Subcutaneous adipose tissue (tissue), 4 donors: Measurements from ENCODE around the gene PPIB. TPM values are rescaled to one million over a fixed set of nuclear protein-coding genes. Genes with fewer than 3 reads are reported as not detected.

Source experiments
- CTCF ChIP-seq: fragments of 450-650 bp; IDR thresholded peaks from one replicate; pipeline ENCODE4 v1.5.1; 2016; ENCODE audit warnings: low read depth, mild to moderate bottlenecking, control low read depth, antibody characterized with exemption, moderate library complexity
- total RNA-seq, 4 donors: library from RNA; depleted of rRNA; stranded (reverse); fragments of >200 nt; gene quantifications; one replicate each; pipeline ENCODE4 v1.1.0, GENCODE V29; 2016

Gene PPIB
- total RNA-seq, 4 donors from 2014 or later: 224 to 292 (median 246) TPM

DNA sequence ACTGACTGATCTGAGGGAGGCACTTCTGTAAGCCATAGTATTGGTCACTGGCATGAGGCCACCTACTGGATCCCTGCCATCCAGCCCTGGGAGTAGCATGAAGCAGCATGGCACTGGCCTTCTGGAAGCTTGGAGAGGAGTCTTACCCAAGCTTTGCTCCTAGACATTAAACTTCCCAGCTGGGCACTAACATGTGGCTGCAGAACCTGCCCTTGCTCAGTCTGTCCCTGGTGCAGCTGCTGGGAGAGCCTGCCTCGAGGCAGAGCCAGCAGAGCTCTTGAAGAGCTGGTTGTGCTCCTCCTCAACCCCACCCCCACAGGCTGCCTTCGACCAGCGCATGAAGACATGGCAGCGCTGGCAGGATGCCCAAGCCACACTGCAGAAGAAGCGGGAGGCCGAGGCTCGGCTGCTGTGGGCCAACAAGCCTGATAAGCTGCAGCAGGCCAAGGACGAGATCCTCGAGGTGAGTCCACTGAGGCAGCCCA, 28.4 kb downstream of the PPIB start:
- TF ChIP-seq CTCF: no peak

DNA sequence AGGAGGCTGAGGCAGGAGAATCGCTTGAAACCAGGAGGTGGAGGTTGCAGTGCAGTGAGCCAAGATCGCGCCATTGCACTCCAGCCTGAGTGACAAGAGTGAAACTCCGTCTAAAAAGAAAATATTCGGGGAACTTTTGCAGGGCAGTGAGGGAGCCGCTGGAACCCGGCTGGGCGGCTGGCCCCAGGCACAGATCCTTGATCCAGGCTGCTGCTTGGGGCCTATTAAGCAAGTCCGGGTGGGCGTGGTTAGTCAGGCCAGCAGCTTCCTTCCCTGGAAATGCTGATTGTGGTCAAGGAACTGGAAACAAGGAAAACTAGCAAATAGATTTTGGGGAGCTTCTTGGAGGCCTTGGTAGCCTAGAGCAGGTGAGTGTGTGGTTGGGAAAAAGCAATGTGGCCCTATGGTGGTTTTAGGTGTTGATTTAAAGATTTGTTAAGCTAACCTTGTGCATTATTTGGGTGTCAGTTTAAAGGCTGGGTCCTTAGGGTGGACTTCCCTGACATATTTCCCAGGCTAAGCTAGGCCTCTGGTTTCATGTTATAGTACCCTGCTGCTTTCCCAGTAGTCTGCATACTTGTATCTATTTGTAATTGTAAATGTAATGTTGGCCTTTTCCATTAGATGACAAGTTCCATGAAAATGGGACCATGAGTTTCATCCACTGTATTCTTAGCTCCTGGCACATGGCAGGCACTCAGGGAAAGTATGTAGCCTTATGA, 29.0 kb downstream of the PPIB start:
- no peak for TF ChIP-seq CTCF

- no peak for TF ChIP-seq CTCF
These were observed 30.6 kb downstream of the PPIB start for GRCh38 chr15:64132217-64132616.

DNA sequence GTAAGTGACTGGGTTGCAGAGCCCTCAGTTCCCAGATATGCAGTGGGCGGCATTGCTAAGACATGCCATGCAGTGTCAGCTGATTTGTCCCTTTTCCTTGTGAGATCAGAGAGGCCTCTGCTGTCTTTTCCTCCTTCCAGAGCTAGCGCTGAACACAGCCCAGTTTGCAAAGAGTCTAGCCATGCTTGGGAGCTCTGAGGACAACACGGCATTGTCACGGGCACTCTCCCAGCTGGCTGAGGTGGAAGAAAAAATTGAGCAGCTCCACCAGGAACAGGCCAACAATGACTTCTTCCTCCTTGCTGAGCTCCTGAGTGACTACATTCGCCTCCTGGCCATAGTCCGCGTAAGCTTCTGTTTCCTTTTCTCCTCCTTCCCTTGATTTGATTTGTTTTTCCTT, 31.3 kb downstream of the PPIB start:
- TF ChIP-seq CTCF: no peak

GRCh38 chr15:64130159-64130558, 32.7 kb downstream of the PPIB start:
- no peak for TF ChIP-seq CTCF

DNA sequence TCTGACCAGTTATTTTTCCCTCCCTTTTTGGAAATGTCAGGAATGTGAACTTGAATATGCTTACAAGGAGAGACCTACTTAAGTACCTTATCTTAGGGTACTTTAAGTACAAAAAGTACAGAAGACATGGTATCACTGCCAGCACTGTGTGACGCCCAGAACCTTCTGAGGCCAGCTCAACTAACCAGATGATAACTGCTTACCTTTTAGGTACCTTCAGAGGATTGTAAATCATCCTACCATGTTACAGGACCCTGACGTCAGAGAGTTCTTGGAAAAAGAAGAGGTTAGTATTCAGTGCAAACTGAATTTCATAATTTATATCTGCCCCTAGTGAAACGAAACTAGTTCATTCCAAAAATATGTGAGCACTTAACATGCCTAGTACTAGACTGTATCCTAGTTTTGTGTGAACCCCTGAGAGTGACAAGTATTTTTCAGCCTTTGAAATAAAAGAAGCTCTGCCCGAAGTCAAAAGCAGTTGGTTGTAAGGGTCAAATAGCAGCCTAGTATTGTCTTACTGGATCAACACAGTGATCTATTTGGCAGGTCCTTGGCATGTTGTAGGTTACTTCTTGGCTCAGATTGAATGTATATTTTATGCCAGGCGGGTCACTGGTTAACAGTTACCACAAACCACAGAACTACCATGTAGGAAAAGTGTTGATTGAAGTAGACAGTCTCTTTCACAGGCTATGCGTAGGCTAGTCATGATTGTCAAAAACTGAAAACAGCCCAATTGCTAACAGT, 35.1 kb downstream of the PPIB start:
- no peak for TF ChIP-seq CTCF

DNA sequence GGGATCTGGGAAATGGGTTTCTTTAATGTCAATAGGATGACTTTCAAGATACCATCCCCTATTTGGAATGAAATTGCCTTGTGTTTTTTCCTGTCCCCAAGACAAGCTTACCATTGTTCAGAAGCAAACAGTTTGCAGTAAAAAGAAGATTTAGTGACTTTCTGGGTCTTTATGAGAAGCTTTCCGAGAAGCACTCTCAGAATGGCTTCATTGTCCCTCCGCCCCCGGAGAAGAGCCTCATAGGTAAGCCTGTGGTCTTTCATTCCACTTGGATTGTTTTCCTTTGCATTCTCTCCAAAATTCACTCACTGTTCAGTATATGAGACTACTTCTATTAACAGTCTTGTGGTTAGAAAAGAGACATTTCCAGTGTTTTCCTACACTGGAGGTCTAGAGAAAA, 36.8 kb downstream of the PPIB start:
- no peak for TF ChIP-seq CTCF
